ENCODE measurements around the gene MLN.
A peak's percentile ranks its signal among the peaks of the same experiment; 100 is the strongest.

Gene MLN

GRCh38 chr6:33803571-33804053 lies at the start of gene MLN:
TSS of gene MLN (minus strand) at chr6:33804003. CDS start at chr6:33801163, 2,840 bp downstream.
- DNase-seq, result no peak

GRCh38 chr6:33853026-33853425 lies 49.2 kb upstream of the MLN start:
- no peak for DNase-seq

DNA sequence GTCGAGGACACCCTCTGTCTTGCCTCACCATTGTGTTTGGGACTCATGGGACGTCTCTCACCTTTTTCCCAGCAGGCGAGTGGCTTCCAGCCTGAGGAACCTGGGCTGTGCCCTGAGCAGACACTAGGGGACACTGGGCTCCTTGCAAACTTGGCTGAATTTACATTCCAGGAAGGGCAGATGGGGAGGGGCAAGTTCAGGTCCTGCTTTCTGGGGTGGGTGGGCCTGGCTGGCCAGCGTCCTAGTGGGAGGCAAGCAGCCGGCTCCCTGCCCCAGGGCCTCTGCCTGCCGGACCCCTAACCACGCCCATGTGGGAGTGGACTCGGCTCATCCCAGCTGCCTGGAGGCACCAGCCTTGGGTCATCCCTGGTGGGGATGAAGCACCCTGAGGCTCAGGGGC lies 48.2 kb upstream of the MLN start:
- peak in 1 of 3 experiments; percentile 14 for DNase-seq

DNA sequence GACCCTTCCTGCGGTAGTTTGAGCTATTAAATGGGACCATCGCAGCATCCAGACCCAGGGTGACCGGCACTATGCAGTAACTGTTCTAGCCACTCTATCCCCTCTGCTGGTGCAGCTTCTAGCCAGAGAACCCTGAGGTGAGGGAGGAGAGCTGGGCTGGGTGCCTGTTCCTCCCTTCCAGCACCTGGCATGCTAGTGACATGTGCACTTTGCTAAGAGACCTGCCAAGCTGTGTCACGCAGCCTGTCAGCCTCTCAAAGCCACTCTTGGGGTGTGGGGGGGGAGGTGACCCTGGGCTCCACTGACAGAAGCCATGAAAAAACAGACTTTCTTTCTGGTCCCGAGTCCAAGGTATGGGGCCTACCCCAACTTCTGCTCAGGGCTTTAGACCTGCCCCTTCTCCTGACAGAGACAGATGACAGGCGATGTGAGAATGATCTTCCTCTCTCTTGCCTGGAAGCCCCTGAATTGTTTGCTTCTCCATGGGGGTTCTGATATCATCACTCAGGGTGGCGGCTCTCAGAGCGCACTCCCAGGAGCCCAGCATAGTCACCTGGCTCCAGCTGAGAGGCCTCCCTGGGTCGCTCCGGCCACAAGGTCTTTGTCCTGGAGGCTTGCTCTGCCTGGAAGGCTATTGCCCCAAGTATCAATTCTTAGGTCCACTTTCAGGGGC lies 47.2 kb upstream of the MLN start:
- peak in 2 of 3 experiments; percentile 75 to 82 for DNase-seq

- no peak for DNase-seq
Measured at GRCh38 chr6:33850296-33850695, 46.5 kb upstream of the MLN start.

DNA sequence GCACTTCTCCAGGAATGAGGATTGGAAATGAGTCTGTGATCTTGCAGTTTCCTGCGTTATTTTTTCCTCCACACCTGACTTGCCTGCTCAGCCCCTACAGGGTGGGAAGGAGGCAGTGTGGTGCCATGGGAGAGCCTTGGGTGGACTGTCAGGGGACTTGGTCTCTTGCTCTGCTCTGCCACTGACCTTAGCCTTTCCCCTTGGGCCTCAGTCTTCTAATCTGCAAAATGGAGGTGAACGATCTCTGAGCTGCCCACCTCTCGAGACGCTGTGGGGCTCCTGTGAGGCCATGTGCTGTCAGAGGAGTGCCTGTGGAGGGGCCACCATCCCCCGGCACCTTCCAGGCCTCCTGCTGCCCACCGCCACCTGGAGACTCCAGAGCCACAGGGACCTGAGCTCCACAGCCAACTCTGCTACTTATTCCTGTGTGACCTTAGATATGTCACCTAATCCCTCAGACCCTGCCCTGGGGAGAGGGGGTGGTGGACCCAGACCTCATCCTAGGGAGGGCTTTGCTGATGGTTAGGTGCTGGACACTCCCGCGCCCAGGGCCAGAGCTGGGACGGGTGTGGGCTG lies 45.8 kb upstream of the MLN start:
- no peak for DNase-seq

- no peak for DNase-seq
Measured at GRCh38 chr6:33848484-33848883, 44.7 kb upstream of the MLN start.

- DNase-seq, result no peak
Measured at GRCh38 chr6:33847867-33848266, 44.1 kb upstream of the MLN start.

DNA sequence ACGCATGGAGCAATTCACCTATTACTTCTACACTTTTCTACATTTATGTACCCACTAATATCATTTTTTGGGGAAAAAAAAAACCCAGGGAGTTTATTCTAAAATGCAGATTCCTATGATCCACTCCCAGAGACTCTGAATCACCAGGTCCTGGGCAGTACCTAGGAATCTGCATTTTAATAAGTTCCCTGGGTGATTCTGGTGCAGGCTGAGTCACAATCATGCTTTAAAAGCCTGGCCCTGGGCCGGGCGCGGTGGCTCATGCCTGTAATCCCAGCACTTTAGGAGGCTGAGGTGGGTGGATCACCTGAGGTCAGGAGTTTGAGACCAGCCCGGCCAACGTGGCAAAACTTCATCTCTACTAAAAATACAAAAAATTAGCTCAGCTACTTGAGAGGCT lies 43.3 kb upstream of the MLN start:
- no peak for DNase-seq

DNA sequence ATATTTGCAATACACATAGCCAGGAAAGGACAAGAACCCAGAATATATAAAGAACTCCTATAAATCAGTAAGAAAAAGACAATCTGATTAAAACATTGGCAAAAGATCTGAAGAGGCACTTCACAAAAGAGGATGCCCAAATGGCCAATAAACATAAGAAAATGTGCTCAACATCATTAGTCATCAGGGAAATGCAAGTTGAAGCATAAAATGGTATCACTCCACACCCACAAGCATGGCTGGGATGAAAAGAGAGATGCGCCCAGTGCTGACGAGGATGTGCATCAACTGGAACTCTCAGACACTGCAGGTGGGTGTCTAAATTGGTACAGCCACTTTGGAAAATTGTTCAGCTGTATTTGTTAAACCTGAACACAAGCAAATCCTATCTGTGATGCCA lies 42.4 kb upstream of the MLN start:
- peak in 2 of 3 experiments; percentile 31 to 69 for DNase-seq

DNA sequence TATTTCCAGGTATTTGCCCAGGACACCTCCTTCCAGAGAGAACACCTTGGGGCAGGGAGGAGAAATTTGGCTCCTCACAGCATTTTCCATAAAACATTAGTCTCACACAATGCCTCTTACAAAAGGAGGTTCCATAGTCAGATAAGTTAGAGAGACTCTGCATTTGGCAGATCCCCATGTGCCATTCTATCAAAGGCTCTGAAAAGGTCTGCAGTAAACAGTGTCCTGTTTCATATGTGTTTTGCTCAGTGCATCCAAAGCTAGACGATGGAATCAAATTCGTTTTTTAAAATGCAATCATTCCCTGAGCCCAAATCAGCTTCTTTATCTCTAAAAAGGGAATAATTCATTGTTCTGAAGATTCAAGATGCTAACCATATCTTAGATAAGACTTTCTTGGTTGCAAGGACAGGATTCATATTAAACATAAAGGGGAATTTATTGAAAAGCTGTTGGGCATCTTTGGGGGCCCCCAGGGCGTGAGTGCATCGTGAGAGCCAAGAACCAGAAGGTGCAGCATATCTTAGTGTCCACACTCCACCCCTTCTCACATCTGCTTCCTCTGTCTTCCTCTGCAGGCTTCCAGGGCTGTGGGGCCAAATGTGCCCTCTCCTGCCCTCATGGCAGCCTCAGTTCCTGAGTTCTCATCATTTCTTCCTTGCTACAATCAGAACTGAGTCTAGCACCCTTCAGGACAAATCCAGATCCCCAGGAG lies 41.4 kb upstream of the MLN start:
- DNase-seq, result no peak

DNA sequence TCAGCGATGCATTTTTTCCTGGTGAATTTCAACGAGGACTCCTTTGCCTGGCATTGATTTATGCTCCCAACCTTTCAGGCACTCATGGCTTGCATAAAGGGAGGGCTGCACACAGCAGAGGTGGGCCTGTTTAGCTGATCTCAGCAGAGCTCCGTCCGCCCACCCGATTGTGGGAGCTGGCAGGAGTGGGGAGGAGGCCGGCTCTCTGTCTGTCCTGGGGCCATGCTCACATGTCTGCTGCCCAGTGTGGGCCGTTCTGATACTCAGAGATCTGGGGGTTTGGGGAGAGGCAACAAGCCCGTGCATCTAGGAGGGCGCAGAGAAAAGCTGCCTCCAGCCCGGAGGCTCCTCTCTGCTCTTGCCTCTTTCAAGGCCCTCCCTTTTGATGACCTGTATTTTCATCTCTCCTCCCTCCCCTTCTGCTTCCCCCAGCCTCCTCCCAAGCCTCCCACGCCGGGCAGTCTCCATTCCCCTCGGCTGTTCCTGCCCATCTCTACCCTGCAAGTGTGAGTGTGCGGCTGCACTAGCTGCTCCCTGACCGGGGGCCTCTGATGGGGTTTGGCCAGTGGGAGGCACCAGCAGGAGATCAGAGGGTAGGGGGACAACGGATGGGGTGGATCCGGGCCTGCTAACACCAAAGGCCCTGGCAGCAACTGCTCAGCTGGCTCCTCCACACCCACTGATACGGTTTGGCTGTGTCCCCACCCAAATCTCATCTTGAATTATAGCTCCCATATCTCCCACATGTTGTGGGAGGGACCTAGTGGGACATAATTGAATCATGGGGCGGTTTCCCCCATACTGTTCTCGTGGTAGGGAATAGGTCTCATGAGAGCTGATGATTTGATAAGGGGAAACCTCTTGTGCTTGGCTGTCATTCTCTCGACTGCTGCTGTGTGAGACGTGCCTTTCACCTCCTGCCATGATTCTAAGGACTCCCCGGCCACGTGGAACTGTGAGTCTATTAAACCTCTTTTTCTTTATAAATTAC lies 39.6 kb upstream of the MLN start:
- DNase-seq, result no peak

- no peak for DNase-seq
Measured at GRCh38 chr6:33841868-33842267, 38.1 kb upstream of the MLN start.

- DNase-seq, result no peak
Measured at GRCh38 chr6:33841070-33841469, 37.3 kb upstream of the MLN start.

DNA sequence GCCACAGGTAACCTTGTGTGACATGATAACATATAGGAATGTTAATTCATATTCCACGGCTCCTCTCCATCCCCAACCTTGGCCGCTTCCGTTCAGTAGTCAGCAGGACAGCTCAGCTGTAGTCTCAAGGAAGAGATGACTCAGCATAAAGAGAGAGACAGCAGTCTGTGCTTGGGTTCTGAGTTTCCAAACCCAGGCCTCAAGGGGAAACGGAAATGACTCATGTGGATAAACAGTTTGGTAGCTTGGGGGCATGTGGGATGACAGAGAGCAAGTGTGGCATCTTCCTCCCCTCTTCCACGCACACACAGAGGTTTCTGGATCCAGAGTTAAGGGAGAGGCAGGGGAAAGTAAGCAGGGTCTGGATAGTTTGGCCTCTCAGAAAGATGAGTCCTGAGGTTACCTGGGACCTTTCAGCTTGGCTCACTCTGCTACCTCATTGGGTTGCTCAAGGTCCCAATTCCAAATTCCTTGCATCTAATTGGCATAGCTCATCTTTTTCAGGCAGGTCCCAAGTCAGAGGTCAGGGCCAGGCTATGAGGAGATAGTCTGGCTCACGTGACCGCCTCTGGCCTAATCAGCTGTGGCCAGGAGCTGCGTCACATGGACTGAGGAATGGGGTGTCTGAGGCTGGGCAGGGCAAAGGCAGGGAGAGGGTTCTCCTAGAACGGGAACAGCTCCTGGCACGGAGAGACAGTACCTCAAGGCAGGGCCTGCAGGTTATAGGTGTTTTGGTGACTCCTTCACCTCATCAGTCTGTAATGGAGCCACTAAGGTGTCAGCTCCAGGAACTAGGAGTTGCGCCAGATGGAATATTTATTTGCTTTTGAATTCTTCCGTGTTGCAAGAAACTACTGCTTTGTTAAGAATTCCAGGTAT lies 36.5 kb upstream of the MLN start:
- peak in 2 of 3 experiments; percentile 37 to 67 for DNase-seq

DNA sequence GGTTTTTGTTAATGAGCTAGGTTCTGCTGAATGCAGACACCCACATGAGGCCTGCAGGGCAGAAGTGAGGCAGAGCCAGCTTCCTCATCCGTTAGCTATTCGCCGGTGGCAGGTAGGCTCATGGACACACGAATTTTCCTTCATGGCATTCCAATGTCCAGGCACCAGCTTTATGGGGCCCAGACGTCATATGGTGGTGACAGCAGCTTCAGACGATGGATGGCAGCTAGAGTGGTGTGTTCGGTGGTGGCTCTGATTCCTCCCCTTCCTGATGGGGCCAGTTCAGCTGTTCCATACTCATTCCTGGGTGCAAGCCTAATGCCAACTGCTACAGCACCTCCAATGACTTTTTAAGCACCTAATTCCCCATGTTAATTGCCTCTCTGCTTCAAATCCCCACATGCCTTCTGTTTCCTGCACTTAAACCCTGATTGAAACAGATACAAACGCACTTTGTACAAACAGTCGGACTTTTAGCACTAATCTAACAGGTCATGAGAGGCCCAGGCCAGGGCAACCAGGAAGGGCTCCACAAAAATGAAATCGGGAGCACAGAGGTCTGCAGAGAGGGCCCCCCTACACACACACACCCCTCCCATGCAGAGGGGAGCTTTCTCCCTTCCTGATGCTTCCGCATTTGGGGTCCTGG lies 35.7 kb upstream of the MLN start:
- peak in 1 of 3 experiments; percentile 31 for DNase-seq

DNA sequence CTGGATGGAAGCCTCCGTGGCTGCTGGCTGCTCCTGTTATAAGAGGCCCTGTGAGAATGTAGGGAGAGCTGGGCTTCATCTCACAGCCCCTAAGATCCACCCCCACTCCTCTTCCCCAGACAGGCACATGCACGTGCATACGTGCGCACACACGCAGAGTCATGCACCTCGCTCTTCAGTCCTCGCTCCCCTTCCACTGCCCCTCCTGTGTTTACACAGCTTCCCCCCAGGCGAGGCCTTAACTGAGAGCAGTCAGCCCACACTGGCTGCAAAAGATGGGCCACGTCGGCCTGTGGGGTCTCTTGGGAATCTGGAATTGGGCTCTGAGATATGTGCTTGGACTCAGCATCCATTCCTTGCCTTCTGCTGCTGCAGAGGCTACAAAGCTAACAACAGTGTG lies 35.2 kb upstream of the MLN start:
- peak in 2 of 3 experiments; percentile 28 to 33 for DNase-seq

- DNase-seq, result no peak
Measured at GRCh38 chr6:33837971-33838665, 34.3 kb upstream of the MLN start.

- no peak for DNase-seq
Measured at GRCh38 chr6:33836806-33837469, 33.1 kb upstream of the MLN start.
